K562 (cell line): ENCODE data around the gene INTS6.

Experiments used
- IRF2 ChIP-seq: sonication (generic); formaldehyde crosslinking; IDR thresholded peaks from 2 replicates; pipeline ENCODE4 v1.8.1; 2022; ENCODE audit warnings: mild to moderate bottlenecking, missing genetic modification reagents
- JUN ChIP-seq, 2 experiments: sonication (generic) in 1 of 2; formaldehyde crosslinking in 1 of 2; IDR thresholded peaks; 2 replicates each; pipeline versions ENCODE4 v1.6.1 to v1.8.0; 2012 to 2022; ENCODE audit warnings: borderline replicate concordance in 2 of 2, mild to moderate bottlenecking in 2 of 2, improper control_type of control experiment in 1 of 2, low read depth in 1 of 2, low read length in 1 of 2, missing genetic modification reagents in 1 of 2
- MEF2A ChIP-seq: IDR thresholded peaks from 2 replicates; pipeline ENCODE4 v1.6.1; 2011; ENCODE audit warnings: low read depth, mild to moderate bottlenecking, low read length, moderate library complexity; ENCODE audit not compliant: control insufficient read depth
- NR2C2 ChIP-seq, 2 experiments: fragments of 200-800 bp in 1 of 2; sonication (Bioruptor generic) in 1 of 2; sonication (generic) in 1 of 2; formaldehyde crosslinking in 1 of 2; IDR thresholded peaks; 2 replicates each; pipeline versions ENCODE4 v1.6.1 to v1.8.0; 2016 to 2022; ENCODE audit warnings: mild to moderate bottlenecking in 1 of 2, missing compliant biosample characterization in 1 of 2, missing genetic modification characterization in 1 of 2, missing genetic modification reagents in 1 of 2
- RNF2 ChIP-seq: sonication (generic); IDR thresholded peaks from 2 replicates; pipeline ENCODE4 v1.6.1; 2016
- SREBF2 ChIP-seq: sonication (generic); formaldehyde crosslinking; IDR thresholded peaks from 2 replicates; pipeline ENCODE4 v1.4.0; 2020; ENCODE audit warnings: mild to moderate bottlenecking, missing genetic modification reagents
- TF ChIP-seq, protein P1 (sequence below), 3 experiments: IDR thresholded peaks in 2 of 3; conservative IDR thresholded peaks in 1 of 3; 2 replicates each; pipeline ENCODE4 v1.5.1; 2011 to 2012; ENCODE audit warnings: low read length in 3 of 3, mild to moderate bottlenecking in 3 of 3, control low read depth in 2 of 3, improper control_type of control experiment in 1 of 3, inconsistent platforms in 1 of 3, low read depth in 1 of 3, mixed read lengths in 1 of 3, moderate library complexity in 1 of 3; ENCODE audit not compliant: insufficient read depth in 2 of 3

DNA sequence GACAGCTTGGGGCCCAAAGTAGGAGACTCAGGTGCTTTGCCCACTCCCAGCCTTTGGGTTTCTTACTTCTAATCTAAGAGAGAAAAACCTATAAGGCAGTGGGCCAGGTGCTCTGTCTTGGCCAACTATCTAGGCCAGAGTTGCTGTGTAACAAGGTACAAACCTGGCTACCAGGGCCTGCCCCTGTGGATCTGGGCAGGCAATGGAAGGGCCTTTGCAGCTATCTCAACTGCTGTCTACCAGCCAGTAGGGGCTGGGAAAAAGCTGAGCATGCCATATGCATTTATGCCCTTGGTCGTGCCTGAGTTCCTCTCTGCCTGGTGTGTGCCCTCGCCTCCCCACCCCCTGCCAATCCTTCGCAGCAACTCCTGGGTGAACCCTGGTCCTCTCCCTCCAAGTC, 130.0 kb downstream of the INTS6 start:
- TF ChIP-seq SREBF2 (no peak), IRF2 (no peak), NR2C2 (CRISPR knock-in tag; IDR thresholded peaks at IDR 0.05) (no peak), NR2C2 (tag; IDR thresholded peaks at IDR 0.05) (no peak), RNF2 (no peak), JUN (IDR thresholded peaks at IDR 0.05; ENCODE audit: borderline replicate concordance, low read depth, low read length) (no peak), JUN (CRISPR knock-in tag; IDR thresholded peaks at IDR 0.05; ENCODE audit: borderline replicate concordance) (no peak), MEF2A (no peak)
- TF ChIP-seq, protein P1, sequence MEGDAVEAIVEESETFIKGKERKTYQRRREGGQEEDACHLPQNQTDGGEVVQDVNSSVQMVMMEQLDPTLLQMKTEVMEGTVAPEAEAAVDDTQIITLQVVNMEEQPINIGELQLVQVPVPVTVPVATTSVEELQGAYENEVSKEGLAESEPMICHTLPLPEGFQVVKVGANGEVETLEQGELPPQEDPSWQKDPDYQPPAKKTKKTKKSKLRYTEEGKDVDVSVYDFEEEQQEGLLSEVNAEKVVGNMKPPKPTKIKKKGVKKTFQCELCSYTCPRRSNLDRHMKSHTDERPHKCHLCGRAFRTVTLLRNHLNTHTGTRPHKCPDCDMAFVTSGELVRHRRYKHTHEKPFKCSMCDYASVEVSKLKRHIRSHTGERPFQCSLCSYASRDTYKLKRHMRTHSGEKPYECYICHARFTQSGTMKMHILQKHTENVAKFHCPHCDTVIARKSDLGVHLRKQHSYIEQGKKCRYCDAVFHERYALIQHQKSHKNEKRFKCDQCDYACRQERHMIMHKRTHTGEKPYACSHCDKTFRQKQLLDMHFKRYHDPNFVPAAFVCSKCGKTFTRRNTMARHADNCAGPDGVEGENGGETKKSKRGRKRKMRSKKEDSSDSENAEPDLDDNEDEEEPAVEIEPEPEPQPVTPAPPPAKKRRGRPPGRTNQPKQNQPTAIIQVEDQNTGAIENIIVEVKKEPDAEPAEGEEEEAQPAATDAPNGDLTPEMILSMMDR (IDR thresholded peaks at IDR 0.05 in 2 of 3, conservative IDR thresholded peaks at IDR 0.05 in 1 of 3; ENCODE audit: insufficient read depth in 2 of 3, low read depth in 1 of 3, low read length in 3 of 3) = no peak
